CD14-positive monocyte (primary cell): ENCODE measurements around the gene PANX2. TPM values are rescaled to one million over a fixed set of nuclear protein-coding genes. Genes with fewer than 3 reads are reported as not detected.
A peak's percentile ranks its signal among the peaks of the same experiment; 100 is the strongest.

ENCODE experiments used
- DNase-seq, 3 donors: peaks; one replicate each; pipeline ENCODE4 v3.0.0-alpha.2; 2011 to 2022
- H2AFZ ChIP-seq: 2 replicates; pipeline ENCODE4 v1.6.0; 2012; ENCODE audit warnings: mild to moderate bottlenecking, low read depth, low read length, inconsistent platforms; ENCODE audit not compliant: insufficient read depth, poor library complexity, severe bottlenecking
- H3K27ac ChIP-seq, 2 donors: 1 replicate in 1 of 2; 2 replicates in 1 of 2; pipeline ENCODE4 v1.5.1; 2012 to 2013; ENCODE audit warnings: low read length in 2 of 2, control low read depth in 1 of 2, inconsistent platforms in 1 of 2, low read depth in 1 of 2, mild to moderate bottlenecking in 1 of 2
- H3K27me3 ChIP-seq, 2 donors: one replicate each; pipeline versions ENCODE4 v1.6.0 to v1.6.1; 2011 to 2013; ENCODE audit warnings: low read length in 2 of 2; ENCODE audit not compliant: control insufficient read depth in 2 of 2, insufficient read depth in 2 of 2
- H3K36me3 ChIP-seq, 2 donors: replicated peaks in 1 of 2; 1 replicate in 1 of 2; 2 replicates in 1 of 2; pipeline versions ENCODE4 v1.5.1 to v1.6.1; 2012 to 2013; ENCODE audit warnings: low read length in 2 of 2, control low read depth in 1 of 2, inconsistent platforms in 1 of 2, mild to moderate bottlenecking in 1 of 2; ENCODE audit not compliant: insufficient read depth in 2 of 2, control insufficient read depth in 1 of 2
- H3K4me1 ChIP-seq, 2 donors: 1 replicate in 1 of 2; 2 replicates in 1 of 2; pipeline versions ENCODE4 v1.5.1 to v1.6.1; 2012 to 2013; ENCODE audit warnings: low read length in 2 of 2, control low read depth in 1 of 2, inconsistent platforms in 1 of 2, mild to moderate bottlenecking in 1 of 2, moderate library complexity in 1 of 2; ENCODE audit not compliant: insufficient read depth in 2 of 2, control insufficient read depth in 1 of 2
- H3K4me2 ChIP-seq: replicated peaks from 2 replicates; pipeline ENCODE3; 2012; ENCODE audit warnings: low read length, moderate library complexity, mild to moderate bottlenecking; ENCODE audit not compliant: poor library complexity, severe bottlenecking; ENCODE audit errors: extremely low read depth
- H3K4me3 ChIP-seq, 3 experiments: fragments of 200-600 bp in 1 of 3; sonication (generic) in 1 of 3; replicated peaks in 1 of 3; 1 replicate in 2 of 3; 2 replicates in 1 of 3; pipeline ENCODE4 v1.5.1; 2011 to 2013; ENCODE audit warnings: low read length in 3 of 3, mild to moderate bottlenecking in 3 of 3, control low read depth in 2 of 3, low read depth in 2 of 3, inconsistent platforms in 1 of 3, moderate library complexity in 1 of 3
- H3K79me2 ChIP-seq: 2 replicates; pipeline ENCODE4 v1.6.0; 2012; ENCODE audit warnings: mild to moderate bottlenecking, control low read depth, inconsistent platforms, low read length, moderate library complexity; ENCODE audit not compliant: insufficient read depth
- H3K9ac ChIP-seq: 2 replicates; pipeline ENCODE4 v1.6.0; 2017; ENCODE audit warnings: low read length, mild to moderate bottlenecking; ENCODE audit not compliant: insufficient read depth, poor library complexity, severe bottlenecking
- H3K9me3 ChIP-seq, 2 donors: replicated peaks in 1 of 2; 1 replicate in 1 of 2; 2 replicates in 1 of 2; pipeline versions ENCODE4 v1.5.1 to v1.6.1; 2012 to 2013; ENCODE audit warnings: low read length in 2 of 2, control low read depth in 1 of 2; ENCODE audit not compliant: control insufficient read depth in 1 of 2, insufficient read depth in 1 of 2
- H4K20me1 ChIP-seq: 2 replicates; pipeline ENCODE4 v1.6.0; 2012; ENCODE audit warnings: mild to moderate bottlenecking, low read length, control low read depth, moderate library complexity; ENCODE audit not compliant: insufficient read depth
- H3K27ac Mint-ChIP-seq, 7 donors: one replicate each; pipeline ENCODE4 v1.8.0; 2020; ENCODE audit warnings: mild to moderate bottlenecking in 7 of 7, mixed read lengths in 7 of 7, moderate library complexity in 6 of 7, inconsistent platforms in 2 of 7
- H3K27me3 Mint-ChIP-seq, 3 donors: one replicate each; pipeline ENCODE4 v1.8.0; 2021 to 2022; ENCODE audit warnings: low read depth in 3 of 3, mild to moderate bottlenecking in 3 of 3, mixed read lengths in 3 of 3, moderate library complexity in 3 of 3, inconsistent platforms in 1 of 3
- H3K36me3 Mint-ChIP-seq, 2 donors: one replicate each; pipeline ENCODE4 v1.8.0; 2020; ENCODE audit warnings: mixed read lengths in 2 of 2, inconsistent platforms in 1 of 2, mild to moderate bottlenecking in 1 of 2
- H3K4me1 Mint-ChIP-seq: one replicate; pipeline ENCODE4 v1.8.0; 2020; ENCODE audit warnings: mild to moderate bottlenecking, mixed read lengths
- H3K4me3 Mint-ChIP-seq, 2 donors: one replicate each; pipeline ENCODE4 v1.8.0; 2020; ENCODE audit warnings: mild to moderate bottlenecking in 2 of 2, mixed read lengths in 2 of 2, moderate library complexity in 1 of 2
- H3K9me3 Mint-ChIP-seq, 7 donors: one replicate each; pipeline ENCODE4 v1.8.0; 2020 to 2022; ENCODE audit warnings: mixed read lengths in 7 of 7, mild to moderate bottlenecking in 6 of 7, moderate library complexity in 6 of 7, inconsistent platforms in 2 of 7
- CTCF ChIP-seq: fragments of 200-600 bp; IDR thresholded peaks from one replicate; pipeline ENCODE4 v1.8.0; 2022; ENCODE audit warnings: antibody characterized with exemption, mild to moderate bottlenecking
- WGBS: methylation state at CpG from one replicate; pipeline ENCODE4 v1.1.5; 2013; ENCODE audit warnings: missing lambda C conversion rate; ENCODE audit not compliant: insufficient coverage; 5-methylcytosine and 5-hydroxymethylcytosine counted together
- intact Hi-C, 2 donors: fragments of 100-400 bp; cut with micrococcal nuclease; formaldehyde crosslinking; loops; one replicate each; pipeline versions ENCODE4 v1.15.0 to v1.15.1; 2023
- polyA plus RNA-seq, 3 donors: library from polyadenylated mRNA; depleted of rRNA in 1 of 3; unstranded in 2 of 3; stranded (reverse) in 1 of 3; fragments of 300-500 nt in 2 of 3; fragments of >200 nt in 1 of 3; fragmentation: Illumina TruSeq in 2 of 3; gene quantifications; 1 replicate in 2 of 3; 2 replicates in 1 of 3; pipeline ENCODE4 v1.2.3, GENCODE V29; 2012 to 2021

PANX2 gene
- polyA plus RNA-seq, 3 donors: 0.05 to 6.0 TPM; not detected in 1

- Histone ChIP-seq H3K27me3 (peaks cover 0 to 5% of the 10 kb centered on the region in 2 donors), H3K4me3 (no peak overlapping the region), H3K27ac (no peak overlapping the region), H3K4me2 (no peak overlapping the region), H3K4me1 (peaks cover 18 to 30% of the 10 kb centered on the region in 2 donors), H2AFZ (no peak overlapping the region), H3K79me2 (peaks cover 3% of the 10 kb centered on the region), H3K9me3 (no peaks in the 10 kb centered on the region), H3K36me3 (no peaks in the 10 kb centered on the region), H4K20me1 (no peaks in the 10 kb centered on the region), H3K9ac (no peak overlapping the region)
- Mint-ChIP-seq H3K36me3 (peaks cover 3 to 10% of the 10 kb centered on the region in 2 donors), H3K9me3 (peaks cover 0 to 9% (median 7%) of the 10 kb centered on the region in 7 donors), H3K27ac (peak overlapping the region in 2 of 7 donors; percentile 2 to 41), H3K4me3 (no peak overlapping the region), H3K27me3 (peaks cover 11 to 22% (median 21%) of the 10 kb centered on the region in 3 donors), H3K4me1 (peaks cover 18% of the 10 kb centered on the region)
- intact Hi-C loops: no loop called here
- no peak for DNase-seq
- 95% methylated on average over 17 of the region's 27 CpGs for WGBS
- no peak for TF ChIP-seq CTCF
These were observed 10.4 kb downstream of the PANX2 start for GRCh38 chr22:50180727-50181521.

- Histone ChIP-seq H3K27ac (no peak overlapping the region), H2AFZ (no peak overlapping the region), H3K9me3 (no peaks in the 10 kb centered on the region), H3K79me2 (peaks cover 18% of the 10 kb centered on the region), H3K36me3 (no peaks in the 10 kb centered on the region), H3K9ac (no peak overlapping the region), H4K20me1 (no peaks in the 10 kb centered on the region), H3K27me3 (peaks cover 0 to 5% of the 10 kb centered on the region in 2 donors), H3K4me1 (peaks cover 28 to 43% of the 10 kb centered on the region in 2 donors), H3K4me2 (no peak overlapping the region), H3K4me3 (no peak overlapping the region)
- no peak overlapping the region for H3K4me3 Mint-ChIP-seq
- H3K27me3 Mint-ChIP-seq: peaks cover 9 to 17% (median 13%) of the 10 kb centered on the region in 3 donors
- H3K27ac Mint-ChIP-seq: peak overlapping the region in 2 of 7 donors; percentile 30 to 41
- peaks cover 25% of the 10 kb centered on the region for H3K4me1 Mint-ChIP-seq
- WGBS: 89% methylated on average over 23 of the region's 31 CpGs
- TF ChIP-seq CTCF: no peak
- no peak for DNase-seq
- H3K36me3 Mint-ChIP-seq: peaks cover 0 to 9% of the 10 kb centered on the region in 2 donors
- peaks cover 0 to 3% (median 2%) of the 10 kb centered on the region in 7 donors for H3K9me3 Mint-ChIP-seq
- intact Hi-C loops: no loop called here
These were observed 11.9 kb downstream of the PANX2 start for GRCh38 chr22:50182176-50183081.
